Activated T-cell treated with anti-CD3 and anti-CD28 coated beads for 48 hours (primary cell): ENCODE measurements around the gene LMNTD2.

Experiments
- DNase-seq: peaks from one replicate; pipeline ENCODE4 v3.0.0-alpha.2; 2020; ENCODE audit warnings: low read depth

The LMNTD2 gene

GRCh38 chr11:507727-508515, 52.6 kb downstream of the LMNTD2 start:
- DNase-seq = no peak

- peak; percentile 99 for DNase-seq
These were observed 53.4 kb downstream of the LMNTD2 start, which contains the start of gene RNH1 for GRCh38 chr11:506995-507726. Gene RNH1 (minus strand): TSS chr11:507242. CDS start chr11:502162, 5,080 bp downstream.

GRCh38 chr11:506238-506994, 54.1 kb downstream of the LMNTD2 start:
- DNase-seq = peak; percentile 97

GRCh38 chr11:504994-505344, 55.6 kb downstream of the LMNTD2 start:
- DNase-seq = no peak
